GM19438 (cell line): ENCODE measurements around the gene ATG16L2.
A peak's percentile ranks its signal among the peaks of the same experiment; 100 is the strongest.
"Not testable (repeated sequence)": the region's sequence is repeated elsewhere in the genome, so short reads cannot be mapped to it uniquely, and the experiment has no call there.

Source experiments
- ATAC-seq: cut with Tn5 transposase; IDR thresholded peaks from one replicate; pipeline ENCODE4 v1.9.1; 2021; ENCODE audit warnings: low read depth; ENCODE audit not compliant: unreplicated experiment

Gene ATG16L2

GRCh38 chr11:72821920-72822799, 7.9 kb downstream of the ATG16L2 start:
- peak; percentile 56 for ATAC-seq

GRCh38 chr11:72823105-72823804, 9.0 kb downstream of the ATG16L2 start:
- ATAC-seq: no peak

- no peak for ATAC-seq
These were observed 9.8 kb downstream of the ATG16L2 start for GRCh38 chr11:72824020-72824419.

GRCh38 chr11:72824811-72825505, 10.7 kb downstream of the ATG16L2 start:
- ATAC-seq: no peak

- no peak for ATAC-seq
These were observed 11.4 kb downstream of the ATG16L2 start for GRCh38 chr11:72825661-72826060.

GRCh38 chr11:72826191-72826941, 12.2 kb downstream of the ATG16L2 start:
- ATAC-seq: no peak

GRCh38 chr11:72826942-72827480, 12.8 kb downstream of the ATG16L2 start:
- no peak for ATAC-seq

GRCh38 chr11:72827656-72828055, 13.4 kb downstream of the ATG16L2 start:
- ATAC-seq: not testable (repeated sequence)

GRCh38 chr11:72828081-72828567, 13.9 kb downstream of the ATG16L2 start:
- no peak for ATAC-seq

GRCh38 chr11:72828692-72829101, 14.5 kb downstream of the ATG16L2 start:
- no peak for ATAC-seq

- ATAC-seq: no peak
These were observed 15.0 kb downstream of the ATG16L2 start for GRCh38 chr11:72829178-72829577.

- ATAC-seq: no peak
These were observed 15.8 kb downstream of the ATG16L2 start for GRCh38 chr11:72829884-72830533.

- no peak for ATAC-seq
These were observed 17.5 kb downstream of the ATG16L2 start for GRCh38 chr11:72831521-72832300.

- ATAC-seq: no peak
These were observed 18.3 kb downstream of the ATG16L2 start for GRCh38 chr11:72832301-72833082.

GRCh38 chr11:72833083-72833733, 19.0 kb downstream of the ATG16L2 start:
- no peak for ATAC-seq

GRCh38 chr11:72833811-72834493, 19.7 kb downstream of the ATG16L2 start:
- no peak for ATAC-seq

GRCh38 chr11:72834905-72835304, 20.7 kb downstream of the ATG16L2 start:
- no peak for ATAC-seq
